GM18526 (cell line): ENCODE data around the gene SFTA2.

Source experiments
- POLR2A ChIP-seq: IDR thresholded peaks from 3 replicates; pipeline ENCODE4 v1.6.1; 2011; ENCODE audit not compliant: insufficient read length; ENCODE audit errors: extremely low read depth

SFTA2 gene

GRCh38 chr6:30897882-30898281 lies 34.1 kb downstream of the SFTA2 start:
- TF ChIP-seq POLR2A, result no peak

- TF ChIP-seq POLR2A, result no peak
Measured at GRCh38 chr6:30896541-30896940, 35.4 kb downstream of the SFTA2 start.

- no peak for TF ChIP-seq POLR2A
Measured at GRCh38 chr6:30895343-30895742, 36.6 kb downstream of the SFTA2 start.

GRCh38 chr6:30894935-30895334 lies 37.0 kb downstream of the SFTA2 start:
- no peak for TF ChIP-seq POLR2A

GRCh38 chr6:30894381-30894780 lies 37.6 kb downstream of the SFTA2 start:
- TF ChIP-seq POLR2A, result no peak

GRCh38 chr6:30893666-30894065 lies 38.3 kb downstream of the SFTA2 start:
- TF ChIP-seq POLR2A, result no peak

- no peak for TF ChIP-seq POLR2A
Measured at GRCh38 chr6:30893001-30893591, 38.9 kb downstream of the SFTA2 start.

- no peak for TF ChIP-seq POLR2A
Measured at GRCh38 chr6:30891816-30892538, 40.0 kb downstream of the SFTA2 start.

GRCh38 chr6:30891450-30891723 lies 40.6 kb downstream of the SFTA2 start:
- TF ChIP-seq POLR2A, result no peak

GRCh38 chr6:30890646-30891449 lies 41.1 kb downstream of the SFTA2 start:
- no peak for TF ChIP-seq POLR2A

- no peak for TF ChIP-seq POLR2A
Measured at GRCh38 chr6:30889921-30890645, 41.9 kb downstream of the SFTA2 start.

GRCh38 chr6:30889496-30889885 lies 42.5 kb downstream of the SFTA2 start:
- no peak for TF ChIP-seq POLR2A

- TF ChIP-seq POLR2A, result no peak
Measured at GRCh38 chr6:30888816-30889495, 43.0 kb downstream of the SFTA2 start.

- TF ChIP-seq POLR2A, result no peak
Measured at GRCh38 chr6:30887901-30888815, 43.8 kb downstream of the SFTA2 start.
